GM15510 (cell line): ENCODE results near the gene RRP8.

ENCODE experiments used
- POLR2A ChIP-seq: IDR thresholded peaks from 3 replicates; pipeline ENCODE4 v1.6.1; 2011; ENCODE audit warnings: borderline replicate concordance; ENCODE audit not compliant: insufficient read length; ENCODE audit errors: extremely low read depth

Gene RRP8

DNA sequence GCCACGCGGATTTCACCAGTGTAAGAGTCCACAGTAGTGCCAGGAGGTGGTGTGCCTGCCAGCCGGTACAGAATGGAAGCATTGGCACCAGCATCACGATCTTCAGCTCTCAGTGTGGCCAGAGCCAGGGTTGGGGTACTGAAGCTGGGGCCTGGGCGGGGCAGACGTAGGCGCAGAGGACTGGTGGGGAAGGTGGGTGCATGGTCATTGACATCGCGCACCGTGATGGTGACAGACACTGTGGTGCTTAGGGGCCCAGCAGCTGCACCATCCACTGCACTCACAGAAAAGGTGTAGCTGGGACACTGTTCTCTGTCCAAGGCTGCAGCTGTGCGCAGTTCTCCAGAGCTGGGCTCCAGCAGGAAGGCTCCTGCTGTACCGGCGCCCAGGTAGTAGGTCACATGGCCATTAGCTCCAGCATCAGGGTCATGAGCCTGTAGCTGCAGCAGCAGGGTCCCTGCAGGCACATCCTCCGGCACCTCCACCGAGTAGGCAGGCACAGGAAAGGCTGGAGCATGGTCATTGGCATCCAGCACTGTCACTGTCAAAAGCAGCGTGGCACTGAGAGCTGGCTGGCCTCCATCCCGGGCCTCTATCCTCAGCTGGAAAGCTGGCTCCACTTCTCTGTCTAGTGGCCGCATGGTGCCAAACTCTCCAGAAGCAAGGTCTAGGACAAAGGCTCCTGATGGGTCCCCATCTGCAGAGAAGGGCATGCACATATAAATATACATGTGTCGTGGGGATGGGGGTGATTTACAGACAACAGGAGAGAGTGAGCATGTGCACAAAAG is 23.8 kb upstream of the RRP8 start:
- no peak for TF ChIP-seq POLR2A

DNA sequence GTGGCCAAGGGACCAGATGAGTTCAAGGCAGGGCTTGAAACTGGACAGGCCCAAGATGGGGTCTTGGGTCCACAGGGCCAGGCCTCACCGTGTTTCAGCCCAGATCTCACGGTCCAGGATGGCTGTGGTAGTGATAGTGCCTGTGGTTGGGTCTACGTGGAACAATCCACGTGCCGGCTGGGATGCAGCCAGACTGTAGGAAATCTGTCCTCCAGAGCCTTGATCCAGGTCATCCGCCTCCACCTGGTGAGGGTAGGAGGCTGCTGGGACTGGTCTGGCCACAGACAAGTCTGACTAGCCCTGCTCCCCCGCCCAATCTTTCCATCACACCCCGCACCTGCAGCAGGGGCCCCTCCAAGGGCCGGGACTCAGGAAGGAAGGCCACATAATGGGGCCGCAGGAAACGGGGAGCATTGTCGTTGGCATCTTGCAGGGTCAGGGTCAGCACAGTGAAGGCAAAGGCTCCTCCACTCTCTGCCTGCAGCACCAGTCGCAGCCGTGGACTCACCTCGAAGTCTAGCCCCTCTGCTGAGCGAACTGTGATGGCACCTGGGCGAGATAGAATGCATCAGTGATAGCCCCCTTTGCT is 22.5 kb upstream of the RRP8 start:
- no peak for TF ChIP-seq POLR2A

DNA sequence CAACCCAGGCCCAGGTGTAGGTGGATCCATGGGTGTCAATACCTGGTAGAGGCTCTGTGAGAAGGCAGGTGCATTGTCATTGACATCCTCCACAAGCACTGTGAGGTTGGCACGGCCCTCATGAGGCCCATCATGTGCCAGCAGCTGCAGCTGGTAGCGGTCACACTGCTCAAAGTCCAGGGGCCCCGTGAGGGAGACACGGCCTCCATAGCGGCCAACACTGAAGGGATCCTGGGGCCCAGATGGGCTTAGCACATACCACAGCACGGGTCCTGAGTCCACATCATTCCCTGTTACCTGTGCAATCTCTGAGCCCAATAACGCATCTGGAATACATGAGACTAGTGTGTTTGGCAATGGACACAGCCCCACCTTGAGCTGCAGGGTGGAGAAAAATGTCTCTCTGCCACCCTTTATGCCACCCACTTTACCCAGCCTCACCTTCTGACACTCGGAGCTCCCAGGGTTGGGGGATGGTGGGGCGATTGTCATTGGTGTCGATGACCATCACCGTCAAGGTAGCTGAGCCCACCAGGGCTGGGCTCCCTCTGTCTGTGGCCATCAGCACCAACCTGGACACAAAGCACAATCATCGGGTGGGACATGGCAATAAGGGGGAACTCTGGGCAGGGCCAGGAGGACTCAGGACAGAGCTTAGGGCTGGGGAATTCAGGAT is 21.9 kb upstream of the RRP8 start:
- TF ChIP-seq POLR2A, result no peak

DNA sequence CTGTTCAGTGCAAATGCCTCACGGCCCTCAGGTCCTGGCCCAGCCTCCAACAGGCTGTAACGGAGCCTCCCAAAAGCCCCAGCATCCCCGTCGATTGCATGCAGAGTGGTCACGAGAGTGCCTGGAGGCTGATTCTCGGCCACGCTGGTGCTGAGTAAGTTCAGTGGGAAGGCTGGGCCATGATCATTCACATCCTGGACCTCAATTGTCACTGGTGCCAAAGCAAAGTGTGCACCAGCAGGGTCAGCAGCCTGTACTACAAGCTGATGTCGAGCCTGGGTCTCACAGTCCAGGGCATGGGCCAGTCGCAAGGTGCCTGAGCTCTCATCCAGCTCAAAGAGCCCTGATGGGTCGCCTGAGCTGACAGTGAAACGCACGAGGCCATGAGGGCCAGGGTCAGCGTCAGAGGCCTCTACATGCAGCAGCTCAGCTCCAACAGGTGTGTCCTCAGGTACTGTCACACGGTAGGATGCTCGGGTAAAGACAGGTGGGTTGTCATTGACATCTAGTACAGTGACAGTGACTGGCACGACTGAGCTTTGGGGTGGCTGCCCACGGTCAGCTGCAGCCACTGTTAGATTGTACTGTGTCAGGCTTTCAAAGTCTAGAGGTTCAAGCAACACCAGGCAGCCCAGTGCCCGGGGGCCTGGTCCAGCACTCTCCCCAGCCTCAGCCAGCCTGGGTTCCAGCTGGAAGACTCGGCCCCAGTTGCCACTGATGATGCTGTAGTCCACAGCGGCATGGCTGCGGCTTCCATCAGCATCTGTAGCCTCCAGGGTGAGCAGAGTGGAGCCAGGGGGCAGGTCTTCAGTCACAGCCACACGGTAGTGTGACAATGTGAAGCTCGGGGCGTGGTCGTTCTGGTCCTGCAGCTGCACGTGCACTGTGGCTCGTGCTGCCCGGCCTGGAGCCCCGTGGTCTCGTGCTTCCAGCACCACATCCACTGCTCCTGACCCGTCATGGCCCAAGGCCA is 20.3 kb upstream of the RRP8 start:
- TF ChIP-seq POLR2A, result no peak

DNA sequence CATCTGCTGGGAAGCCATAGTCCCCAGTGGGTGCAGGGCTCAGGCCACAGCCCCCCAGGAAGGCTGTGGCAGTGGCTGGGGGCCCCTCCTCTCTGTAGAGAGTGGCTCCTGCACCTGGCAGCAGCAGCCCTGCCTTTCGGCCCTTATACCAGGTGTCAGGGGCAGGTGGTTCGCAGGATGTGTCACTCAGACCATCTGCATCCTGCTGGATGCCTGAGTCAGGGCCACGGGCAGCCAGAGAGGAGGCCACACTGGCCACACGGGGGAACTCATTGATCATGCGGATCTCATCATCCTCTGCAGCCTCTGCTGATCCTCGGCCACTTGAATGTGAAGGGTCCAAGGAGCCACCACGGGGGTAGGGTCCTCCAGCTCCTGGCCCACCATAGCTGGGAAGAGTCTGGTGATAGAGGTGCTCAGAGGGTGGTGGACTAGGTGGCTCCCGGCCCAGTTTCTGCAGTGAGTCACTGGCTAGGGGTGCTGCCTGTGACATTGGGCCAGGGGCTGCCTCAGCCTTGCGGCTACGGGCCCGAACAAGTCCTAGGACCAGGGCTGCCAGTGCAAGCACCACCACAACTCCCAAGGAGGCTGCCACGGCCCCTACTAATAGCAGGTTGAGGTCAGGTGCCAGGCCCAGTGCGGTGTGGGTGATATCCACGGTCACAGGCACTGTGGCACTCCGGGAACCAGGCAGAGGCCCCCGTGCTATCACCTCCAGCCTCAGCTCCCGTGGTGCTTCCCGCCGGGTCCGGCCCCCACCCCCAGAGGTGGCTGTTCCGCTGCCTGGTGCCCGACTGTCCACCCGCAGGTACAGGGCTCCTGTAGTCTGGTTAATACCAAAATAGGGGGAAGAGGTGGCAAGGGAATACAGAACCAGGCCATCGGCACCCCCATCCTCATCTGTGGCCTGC is 19.1 kb upstream of the RRP8 start:
- TF ChIP-seq POLR2A, result no peak

DNA sequence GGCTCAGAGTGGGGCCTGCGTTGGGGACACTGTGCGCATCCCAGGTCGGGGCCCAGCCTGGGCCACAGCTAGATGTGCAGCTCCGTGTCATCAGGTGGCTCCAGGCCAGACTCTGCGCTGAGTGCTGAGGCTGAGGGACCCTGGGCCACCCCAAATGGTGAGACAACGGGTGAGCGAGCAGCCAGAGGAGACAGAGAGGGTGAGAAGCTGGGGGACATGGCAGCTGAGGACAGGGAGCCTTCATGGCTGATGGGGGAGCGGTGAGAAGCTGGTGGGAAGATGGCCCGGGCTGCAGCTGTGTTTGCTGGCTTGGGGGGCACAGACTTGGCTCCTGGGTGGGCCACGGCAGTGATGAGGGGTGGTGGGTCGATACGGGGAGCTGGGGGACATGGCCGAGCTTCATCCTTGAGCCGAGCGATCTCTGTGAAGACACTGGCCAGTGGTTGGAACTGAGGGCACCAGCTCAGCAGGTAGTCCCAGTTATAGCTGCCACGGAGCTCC is 18.3 kb upstream of the RRP8 start:
- no peak for TF ChIP-seq POLR2A

DNA sequence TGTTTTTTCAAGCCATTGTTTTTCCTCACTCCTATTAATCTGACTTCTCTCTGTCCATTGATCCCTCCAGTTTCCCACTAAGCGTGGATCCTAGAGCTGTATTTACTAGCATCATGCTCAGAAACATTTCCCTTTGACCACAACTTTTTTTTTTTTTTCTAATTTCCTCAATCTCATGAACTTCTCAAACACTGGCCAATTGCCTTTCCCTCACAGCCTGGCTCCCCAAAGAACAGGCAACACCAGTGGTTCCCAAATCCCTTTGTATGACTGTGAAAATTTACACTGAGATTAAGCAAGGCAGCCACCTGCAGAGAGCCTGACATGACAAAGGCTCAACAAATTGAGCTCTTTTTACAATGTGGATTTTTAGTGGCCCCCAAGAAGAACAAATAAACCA is 17.2 kb upstream of the RRP8 start:
- TF ChIP-seq POLR2A, result no peak

DNA sequence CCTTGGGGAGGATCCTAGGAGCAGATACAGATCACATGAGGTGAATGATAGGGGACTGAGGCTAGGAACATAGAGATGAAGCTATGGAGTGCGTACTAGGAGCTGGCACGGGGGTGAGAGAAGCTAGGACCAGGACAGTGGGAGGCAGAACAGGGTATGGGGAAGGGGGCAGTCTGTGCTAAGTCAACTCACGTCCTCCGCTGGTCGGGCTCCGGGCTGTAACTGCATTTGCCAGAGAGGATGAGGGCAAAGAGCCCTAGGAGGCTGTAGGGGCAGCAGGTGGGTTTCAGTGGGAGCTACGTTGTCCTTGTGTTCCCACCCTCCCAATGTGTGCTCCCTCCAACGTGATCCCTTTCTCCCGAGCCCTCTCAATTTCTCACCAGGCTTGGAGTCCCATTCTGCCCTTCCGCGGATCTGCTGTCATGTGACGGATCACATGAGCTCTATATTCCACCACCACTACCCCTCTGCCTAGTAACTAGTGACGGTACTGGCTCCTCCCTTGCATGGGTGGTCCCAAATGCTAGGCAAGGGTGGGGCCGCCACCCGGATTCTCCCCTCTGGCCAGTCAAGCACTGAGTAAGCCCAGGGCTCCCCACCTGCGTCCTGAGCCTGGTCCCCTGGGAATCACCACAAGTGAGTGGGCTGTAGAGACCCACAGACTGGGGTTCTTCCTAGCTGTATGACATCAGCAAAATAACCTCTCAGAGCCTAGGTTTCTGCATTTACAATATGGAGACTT is 15.8 kb upstream of the RRP8 start, which contains the start of gene TPP1:
TSS of gene TPP1 (minus strand) at position 419 of the 742 bp plus-strand sequence. CDS start at position 397, 22 bp downstream.
- peak; percentile 71 for TF ChIP-seq POLR2A

DNA sequence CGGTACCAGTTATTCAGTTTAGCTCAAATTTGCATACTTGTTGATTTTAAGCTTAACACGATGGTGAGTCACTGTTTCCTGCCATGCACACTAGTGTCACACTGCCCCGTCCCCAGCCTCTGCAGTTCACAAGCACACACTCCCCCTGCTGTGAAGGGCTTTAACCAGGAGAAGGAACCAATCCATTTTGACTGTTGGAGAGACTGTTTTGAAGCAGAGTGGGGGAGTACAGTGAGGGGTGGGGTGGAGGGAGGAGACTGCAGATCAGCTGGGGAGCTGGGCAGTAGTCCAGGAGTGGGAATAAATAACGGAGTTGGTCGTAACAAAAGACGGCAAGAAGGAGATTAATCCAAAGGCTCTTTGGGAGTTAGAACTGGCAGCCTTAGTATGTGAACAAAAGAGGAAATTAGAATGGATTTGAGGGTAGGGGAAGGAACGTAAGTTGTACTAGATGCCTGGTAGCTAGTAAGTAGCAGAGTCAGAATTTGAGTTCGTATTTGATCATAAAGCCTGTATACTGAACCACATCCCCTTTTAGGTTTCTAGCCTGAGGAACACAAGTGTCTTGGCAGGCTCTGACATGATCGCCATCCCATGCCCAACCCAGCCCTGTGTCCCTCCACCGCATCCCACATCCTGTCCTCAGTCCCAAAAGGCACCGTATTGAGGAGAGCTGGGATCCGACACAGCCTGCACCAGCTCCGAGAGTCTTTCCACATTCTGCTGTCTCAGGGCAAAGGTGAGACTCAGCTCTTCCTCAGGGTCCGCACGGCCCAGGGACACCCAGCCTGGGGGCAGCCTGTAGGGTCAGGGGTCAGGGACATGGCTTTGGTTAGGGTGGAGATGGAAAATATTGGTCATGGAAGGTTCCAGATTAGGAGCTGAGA is 14.9 kb upstream of the RRP8 start:
- no peak for TF ChIP-seq POLR2A

DNA sequence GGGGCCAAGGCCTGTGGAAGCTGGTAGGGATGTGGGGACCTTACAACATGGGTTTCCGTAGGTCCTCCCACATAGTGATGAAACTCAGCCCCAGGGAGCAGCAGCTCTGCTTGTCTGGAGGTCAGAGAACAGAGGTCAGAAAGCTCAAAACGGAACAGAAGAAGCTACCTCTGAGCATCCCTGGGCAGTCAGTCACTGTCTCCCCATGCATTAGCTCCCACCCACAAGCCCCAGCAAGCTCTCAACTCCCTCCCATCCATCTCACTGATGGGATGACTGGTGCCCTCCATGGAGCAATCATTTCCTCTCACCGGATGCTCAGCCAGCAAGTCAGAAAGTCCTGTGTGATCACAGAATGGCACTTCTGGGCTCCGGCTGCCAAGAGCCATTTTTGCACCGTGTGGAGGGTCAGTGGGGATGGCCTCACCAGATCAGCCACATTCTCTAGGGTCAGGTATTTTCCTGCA is 13.9 kb upstream of the RRP8 start:
- TF ChIP-seq POLR2A, result no peak

DNA sequence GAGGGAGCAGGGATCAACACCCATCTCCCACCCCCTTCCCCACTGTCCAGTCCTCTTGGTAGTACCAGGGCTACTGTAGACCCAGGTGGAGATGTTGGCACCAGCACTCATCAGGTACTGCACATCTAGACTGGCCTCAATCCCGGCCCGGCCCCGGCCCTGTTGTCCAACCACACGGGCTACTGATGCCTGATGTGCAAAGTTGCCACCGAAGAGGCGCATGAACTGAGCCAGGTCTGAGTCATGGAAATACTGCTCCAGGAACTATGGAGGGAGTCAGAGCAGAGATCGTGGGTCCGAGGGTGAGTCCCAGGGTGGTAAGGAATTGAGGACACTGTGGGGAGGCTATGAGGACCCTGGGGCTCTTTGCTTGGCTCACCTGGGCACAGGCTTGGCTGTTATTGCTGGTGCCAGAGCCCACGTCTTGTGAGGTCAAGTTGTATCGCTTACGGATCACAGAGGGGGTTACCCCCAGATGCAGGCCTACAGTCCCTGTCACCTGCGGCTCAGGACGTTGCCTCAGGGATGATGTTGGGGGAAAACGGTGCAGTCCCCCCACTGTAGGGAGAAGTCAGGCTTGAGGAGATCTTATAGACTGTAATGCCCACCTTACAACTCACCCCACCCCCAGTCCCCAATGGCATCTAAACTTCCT is 13.3 kb upstream of the RRP8 start:
- TF ChIP-seq POLR2A, result no peak

DNA sequence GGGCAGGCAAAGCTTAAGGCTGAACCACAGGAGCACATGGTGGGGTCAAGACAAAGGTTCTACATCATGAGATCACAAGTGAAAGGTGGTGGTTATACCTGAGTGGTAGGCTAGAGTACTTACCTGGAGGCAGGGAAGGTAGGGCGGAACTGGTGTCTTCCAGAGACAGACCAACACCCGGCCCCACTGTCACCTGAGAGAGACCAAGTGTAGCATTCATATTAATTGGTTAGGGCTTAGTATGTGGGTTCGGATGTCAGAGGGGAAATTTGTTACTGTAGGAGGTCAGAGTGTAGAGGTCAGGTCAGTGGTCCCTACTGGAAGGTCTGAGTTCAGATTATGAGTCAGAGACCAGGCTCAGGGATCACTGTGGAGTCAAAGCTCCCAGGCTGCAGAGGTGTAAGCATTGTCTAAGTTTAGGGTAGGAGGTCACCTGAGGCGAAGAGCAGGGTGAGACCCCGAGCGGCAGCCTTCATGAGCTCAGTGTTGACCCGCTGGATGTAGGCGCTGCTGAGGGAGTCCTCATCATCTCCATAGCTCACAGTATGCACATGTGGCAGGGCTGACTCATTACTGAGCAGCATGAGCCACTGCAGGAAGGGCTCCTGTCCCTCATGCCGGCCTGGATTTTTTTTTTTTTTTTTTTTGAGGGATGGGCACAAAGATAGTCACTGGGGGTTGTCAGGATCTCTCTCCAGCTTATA is 12.6 kb upstream of the RRP8 start:
- TF ChIP-seq POLR2A, result no peak
